Hematopoietic multipotent progenitor cell treated with erythropoietin and hydrocortisone succinate and interleukin-3 and kit ligand, for 17 days (in vitro differentiated cells): ENCODE data around the gene PSMG3.

ENCODE experiments used
- DNase-seq: peaks from one replicate; pipeline ENCODE4 v3.0.0-alpha.2; 2015; ENCODE audit warnings: low spot score

PSMG3 gene

GRCh38 chr7:1558181-1558811, 11.5 kb downstream of the PSMG3 start:
- no peak for DNase-seq

DNA sequence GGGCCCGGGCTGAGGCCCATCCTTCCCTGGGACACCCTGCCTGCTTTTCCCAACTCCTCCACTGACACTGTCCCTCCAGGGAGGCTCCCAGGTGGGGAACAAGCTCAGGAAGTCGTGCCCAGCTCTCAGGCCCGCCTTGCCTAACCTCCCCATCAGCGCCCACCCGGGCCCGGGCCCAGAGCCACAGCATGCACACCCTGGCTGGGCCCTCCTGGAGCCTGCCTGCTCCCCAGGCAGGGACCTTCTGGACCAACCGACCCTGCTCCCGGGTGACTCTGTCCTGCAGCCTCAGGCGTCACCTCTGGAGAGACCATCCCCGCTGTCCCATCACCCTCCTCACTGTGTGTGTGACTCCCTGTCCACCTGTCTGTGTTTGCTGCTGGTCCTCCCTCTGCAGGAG, 12.1 kb downstream of the PSMG3 start:
- no peak for DNase-seq

DNA sequence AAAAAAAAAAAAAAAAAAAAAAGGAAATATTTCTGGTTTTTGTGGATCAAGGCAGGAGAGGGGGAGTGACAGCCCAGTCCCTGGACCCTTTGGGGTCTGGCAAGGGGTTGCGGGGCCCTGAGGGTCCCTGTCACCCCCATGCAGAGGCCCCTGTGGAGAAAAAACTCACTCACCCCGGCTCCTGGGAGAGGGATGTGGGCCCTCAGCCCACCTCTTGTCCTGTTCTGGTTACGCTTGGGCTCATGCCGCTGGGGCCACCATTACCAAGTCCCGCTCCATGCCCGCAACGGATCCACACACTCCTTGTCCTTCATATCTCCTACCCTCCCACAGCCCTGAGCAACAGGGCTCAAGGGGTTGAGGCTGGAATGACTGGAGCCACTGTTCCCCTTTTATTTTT, 12.8 kb downstream of the PSMG3 start:
- no peak for DNase-seq

GRCh38 chr7:1555813-1556543, 13.9 kb downstream of the PSMG3 start, which contains the start of gene TMEM184A:
TMEM184A (minus strand) TSS chr7:1556205; CDS start chr7:1555484, 721 bp downstream.
- DNase-seq = peak; percentile 64

GRCh38 chr7:1555046-1555812, 14.6 kb downstream of the PSMG3 start:
- DNase-seq = no peak

GRCh38 chr7:1554333-1555045, 15.3 kb downstream of the PSMG3 start:
- DNase-seq = no peak

GRCh38 chr7:1553512-1554210, 16.2 kb downstream of the PSMG3 start:
- no peak for DNase-seq

DNA sequence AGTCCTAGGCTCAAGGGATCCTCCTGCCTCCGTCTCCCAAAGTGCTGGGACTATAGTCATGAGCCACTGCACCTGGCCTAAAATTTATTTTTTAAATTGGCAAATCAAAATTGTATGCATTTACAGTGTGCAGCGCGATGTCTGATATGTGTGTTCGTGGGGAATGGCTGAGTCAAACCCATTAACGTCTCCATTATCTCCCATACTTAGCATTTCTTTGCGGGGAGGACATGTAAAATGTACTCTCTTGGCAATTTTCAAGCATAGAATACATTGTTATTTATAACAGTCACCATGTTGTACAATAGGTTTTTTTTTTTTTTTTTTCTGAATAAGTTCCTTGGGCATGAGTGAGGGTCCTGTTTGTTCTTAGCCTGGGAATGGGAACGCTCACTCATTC, 17.6 kb downstream of the PSMG3 start:
- DNase-seq = no peak

GRCh38 chr7:1550846-1551155, 19.0 kb downstream of the PSMG3 start:
- no peak for DNase-seq

DNA sequence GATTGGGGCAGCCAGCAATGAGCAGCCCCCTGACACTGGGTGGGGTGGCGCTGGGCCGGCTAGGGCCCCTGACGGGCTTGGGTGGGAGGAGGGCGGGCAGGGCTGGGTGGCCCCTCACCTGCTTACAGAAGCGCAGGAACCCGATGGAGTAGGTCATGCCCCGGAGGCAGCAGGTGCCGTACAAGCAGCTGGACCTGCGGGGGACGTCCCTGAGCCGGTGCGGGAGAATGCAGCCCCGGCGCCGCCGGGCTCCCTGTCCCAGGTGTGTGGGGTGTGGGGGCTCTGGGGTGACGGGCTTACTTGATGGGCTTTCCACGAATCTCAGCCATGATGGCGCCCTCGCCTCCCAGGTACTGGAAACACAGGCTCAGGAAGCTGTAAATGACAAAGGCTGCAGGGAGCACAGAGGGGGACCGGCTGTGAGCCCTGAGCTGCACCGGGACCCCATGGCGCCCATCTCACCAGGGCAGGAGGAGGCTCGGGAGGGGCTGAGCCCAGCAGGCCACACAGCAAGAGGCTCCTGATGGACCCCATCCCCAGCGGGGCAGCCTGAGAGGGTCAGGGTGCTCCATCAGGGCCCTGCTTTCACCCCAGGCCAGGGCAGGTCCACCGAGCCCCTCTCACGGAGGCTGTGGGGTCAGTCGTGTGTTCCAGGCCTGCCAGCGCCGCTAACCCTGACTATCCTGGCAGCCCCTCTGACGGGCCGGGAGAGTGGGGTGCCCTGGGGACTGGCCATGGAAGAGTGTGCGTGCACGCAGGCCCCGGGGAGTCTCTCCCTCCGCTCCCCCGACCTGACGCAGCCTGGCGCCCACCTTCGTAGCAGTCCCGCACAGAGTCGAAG, 19.6 kb downstream of the PSMG3 start:
- no peak for DNase-seq

DNA sequence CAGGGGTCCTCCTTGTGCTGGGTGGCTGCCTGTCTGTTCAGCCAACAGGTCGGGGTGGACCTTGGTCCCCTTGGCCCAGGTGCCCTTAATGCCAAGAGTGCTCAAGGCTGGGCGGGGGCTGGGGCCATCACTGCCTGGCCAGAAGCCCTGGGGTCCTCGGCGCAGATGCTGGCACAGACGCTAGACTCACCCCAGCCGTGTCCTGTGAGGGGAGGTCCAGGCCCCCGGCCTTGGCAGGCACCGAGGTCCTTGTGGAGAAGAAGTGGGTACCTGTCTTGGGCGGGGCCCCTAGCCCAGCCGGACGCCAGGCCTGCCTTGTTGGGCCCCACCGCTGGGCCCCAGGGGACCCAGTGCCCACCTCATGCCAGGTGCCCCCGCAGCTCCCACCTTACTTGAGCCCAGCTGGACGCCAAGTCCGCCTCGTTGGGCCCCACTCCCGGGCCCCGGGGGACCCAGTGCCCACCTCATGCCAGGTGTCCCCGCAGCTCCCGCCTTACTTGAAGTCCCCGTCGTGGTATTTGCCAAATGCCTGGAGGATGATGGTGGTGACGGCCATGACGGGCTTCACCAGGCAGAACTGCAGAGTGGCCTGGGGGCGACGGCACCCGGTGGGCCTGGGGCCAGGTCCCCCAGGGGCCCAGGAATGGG, 20.4 kb downstream of the PSMG3 start:
- no peak for DNase-seq

GRCh38 chr7:1548944-1549343, 20.9 kb downstream of the PSMG3 start:
- no peak for DNase-seq

DNA sequence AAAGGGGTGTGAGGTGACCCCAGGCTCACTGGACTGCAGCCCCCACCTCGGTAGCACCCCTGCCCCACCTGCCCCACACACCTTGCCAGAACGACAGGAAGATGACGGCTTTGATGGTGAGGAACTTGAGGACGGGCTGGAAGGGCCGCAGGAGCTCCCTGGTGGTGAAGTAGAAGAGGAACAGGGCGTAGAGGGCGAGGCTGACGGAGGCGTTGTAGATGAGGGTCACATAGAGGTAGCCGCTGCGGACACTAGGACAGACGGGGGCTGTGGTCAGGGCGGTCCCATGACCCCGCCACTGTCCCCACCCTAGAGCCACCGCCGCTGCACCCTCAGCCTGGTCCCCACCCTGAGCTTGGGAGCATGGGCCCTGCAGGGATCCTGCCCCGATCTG, 21.4 kb downstream of the PSMG3 start:
- DNase-seq = peak; percentile 33

DNA sequence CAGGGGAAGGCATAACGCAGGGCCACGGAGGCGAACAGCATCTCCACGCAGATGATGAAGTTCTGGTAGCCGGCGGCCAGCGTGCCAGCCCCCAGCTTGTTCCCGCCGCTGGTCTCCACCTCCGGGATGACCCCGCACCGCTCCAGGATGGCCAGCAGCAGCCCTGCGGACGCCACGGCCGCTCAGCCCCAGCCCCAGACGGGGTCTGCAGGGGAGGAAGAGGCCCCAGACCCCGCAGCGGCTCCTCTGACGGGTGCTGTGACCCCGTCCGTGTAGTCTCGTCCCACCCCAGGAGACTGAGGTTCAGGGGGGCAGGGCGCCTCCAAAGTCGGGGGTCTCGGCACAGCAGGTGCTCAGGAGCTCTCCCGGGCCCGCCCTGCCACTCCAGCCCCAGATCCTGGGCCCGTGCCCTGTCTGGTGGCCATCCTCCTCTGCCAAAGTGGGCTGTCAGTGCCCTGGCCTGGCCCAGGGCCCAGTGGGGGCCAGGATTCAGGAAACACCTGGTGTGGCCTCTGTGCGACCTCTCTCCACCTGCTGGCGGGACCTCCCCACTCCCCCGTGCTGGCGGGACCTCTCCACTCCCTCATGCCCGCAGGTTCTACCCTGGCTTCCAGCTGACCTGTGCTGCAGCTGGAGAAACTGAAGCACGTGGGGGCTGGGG, 21.9 kb downstream of the PSMG3 start:
- no peak for DNase-seq

DNA sequence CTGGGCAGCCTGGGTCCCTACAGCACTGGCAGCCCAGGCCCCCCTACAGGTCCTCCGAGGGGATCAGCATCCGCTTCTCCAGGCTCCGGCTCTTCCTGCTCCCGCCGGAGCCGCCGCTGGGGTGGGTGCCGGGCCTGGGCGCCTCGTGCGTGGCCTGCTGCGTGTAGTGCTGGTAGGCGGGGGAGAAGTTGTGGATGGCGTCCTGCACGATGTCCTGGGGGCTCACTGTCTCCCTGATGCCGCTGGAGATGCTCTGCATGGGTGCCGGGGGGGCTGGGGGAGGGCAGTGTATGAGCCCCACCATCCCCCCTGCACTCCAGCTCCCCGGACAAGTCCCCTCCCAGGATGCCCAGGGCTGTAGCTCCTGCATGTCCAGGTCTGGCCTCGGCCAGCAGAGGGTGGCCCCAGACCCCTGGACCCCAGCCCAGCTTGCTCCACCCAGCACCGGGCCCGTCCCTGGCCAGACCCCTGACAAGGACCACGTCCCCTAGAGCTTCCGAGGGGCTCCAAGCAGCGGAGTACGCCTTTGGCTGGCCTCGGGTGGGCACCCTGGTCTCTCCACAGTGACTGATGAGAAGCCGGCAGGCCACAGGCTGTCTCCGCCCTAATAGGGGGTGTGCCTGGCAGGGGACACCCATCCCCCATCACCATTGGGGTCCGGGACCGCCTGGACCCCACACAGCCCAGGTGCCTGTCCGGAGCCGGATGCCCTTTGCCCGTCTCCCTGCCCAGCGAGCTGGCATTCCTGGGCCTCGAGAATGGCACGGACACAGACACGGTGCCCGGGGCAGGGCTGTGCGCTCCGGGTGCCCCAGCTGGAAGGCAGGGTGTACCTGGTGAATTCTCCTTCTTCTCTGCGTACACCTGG, 22.7 kb downstream of the PSMG3 start:
- no peak for DNase-seq

DNA sequence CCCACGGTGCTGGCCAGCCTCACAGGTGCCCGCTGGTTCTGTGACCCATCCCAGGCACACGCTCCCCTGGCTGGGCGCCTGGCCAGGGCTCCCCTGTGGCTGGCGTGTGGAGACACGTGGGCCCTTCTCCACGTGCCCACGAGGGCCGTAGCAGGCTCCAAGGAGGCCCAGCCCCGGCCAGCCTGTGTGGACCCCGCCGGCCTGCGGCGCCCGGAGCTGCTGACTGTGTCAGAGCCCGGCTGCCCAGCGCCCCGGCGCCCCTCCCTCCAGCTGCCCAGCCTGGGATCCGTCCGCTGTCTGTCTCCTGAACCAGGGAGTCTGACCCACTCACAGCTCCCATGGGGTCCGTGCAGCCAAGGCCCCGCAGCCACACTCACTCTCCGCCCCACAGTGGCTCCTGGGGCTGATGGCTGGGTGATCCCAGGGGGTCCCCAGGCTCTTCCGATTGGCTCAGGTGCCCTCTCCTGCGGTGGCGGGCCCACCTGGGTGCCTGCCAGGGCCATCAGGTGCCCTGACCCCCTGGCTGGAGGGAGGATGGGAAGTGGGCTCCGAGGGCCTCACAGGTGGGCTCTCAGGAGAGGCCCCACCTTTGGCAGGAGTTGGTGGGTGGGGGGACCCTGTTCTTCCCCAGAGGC, 23.4 kb downstream of the PSMG3 start:
- DNase-seq = no peak

GRCh38 chr7:1545417-1546246, 24.2 kb downstream of the PSMG3 start:
- DNase-seq = no peak
